SU-DHL-6 (cell line): ENCODE measurements around the gene SLF2.
"Not testable (repeated sequence)": the region's sequence is repeated elsewhere in the genome, so short reads cannot be mapped to it uniquely, and the experiment has no call there.

Source experiments
- H2AFZ ChIP-seq: fragments of 200-600 bp; sonication (generic); 2 replicates; pipeline ENCODE4 v1.6.1; 2014; ENCODE audit warnings: low read depth, mild to moderate bottlenecking, moderate library complexity, mixed read lengths, antibody characterized with exemption, low read length; ENCODE audit not compliant: severe bottlenecking
- H3F3A ChIP-seq: fragments of 200-600 bp; shearing (Covaris generic); 2 replicates; pipeline ENCODE4 v1.6.0; 2016; ENCODE audit warnings: antibody characterized with exemption, mild to moderate bottlenecking; ENCODE audit not compliant: insufficient read depth
- H3K27ac ChIP-seq: fragments of 200-600 bp; sonication (generic); 2 replicates; pipeline ENCODE4 v1.5.1; 2016; ENCODE audit warnings: low read depth, mild to moderate bottlenecking, low read length, moderate library complexity, mixed read lengths
- H3K27me3 ChIP-seq: fragments of 200-600 bp; sonication (generic), shearing (Covaris generic); 2 replicates; pipeline ENCODE4 v1.6.0; 2014; ENCODE audit warnings: mild to moderate bottlenecking, low read length
- H3K36me3 ChIP-seq: fragments of 200-600 bp; sonication (generic); 2 replicates; pipeline ENCODE4 v1.6.1; 2014; ENCODE audit warnings: mild to moderate bottlenecking, low read length, mixed read lengths
- H3K4me2 ChIP-seq: fragments of 300-600, 200-600 bp; shearing (Covaris generic), sonication (generic); 2 replicates; pipeline ENCODE4 v1.6.0; 2014; ENCODE audit warnings: low read length, low read depth, mild to moderate bottlenecking; ENCODE audit not compliant: poor library complexity, severe bottlenecking
- H3K4me3 ChIP-seq: fragments of 200-600 bp; sonication (generic); 2 replicates; pipeline ENCODE4 v1.5.1; 2014; ENCODE audit warnings: antibody characterized with exemption, low read length, mild to moderate bottlenecking, mixed read lengths; ENCODE audit not compliant: insufficient read depth, poor library complexity, severe bottlenecking
- H3K79me2 ChIP-seq: fragments of 200-600 bp; sonication (generic); 2 replicates; pipeline ENCODE4 v1.6.1; 2014; ENCODE audit warnings: mild to moderate bottlenecking, low read length, moderate library complexity; ENCODE audit not compliant: insufficient read depth
- H3K9ac ChIP-seq: fragments of 200-600 bp; sonication (generic); 2 replicates; pipeline ENCODE4 v1.7.0; 2014; ENCODE audit warnings: mild to moderate bottlenecking, low read length
- H3K9me2 ChIP-seq: fragments of 200-600 bp; sonication (generic); replicated peaks from 2 replicates; pipeline ENCODE4 v1.6.1; 2014; ENCODE audit warnings: low read length; ENCODE audit not compliant: insufficient read depth
- H3K9me3 ChIP-seq: fragments of 200-600 bp; sonication (generic); 2 replicates; pipeline ENCODE4 v1.6.1; 2014; ENCODE audit warnings: low read length, mixed read lengths; ENCODE audit not compliant: insufficient read depth
- H4K20me1 ChIP-seq: fragments of 200-600 bp; sonication (generic); 2 replicates; pipeline ENCODE4 v1.6.1; 2014; ENCODE audit warnings: low read depth, mild to moderate bottlenecking, antibody characterized with exemption, low read length, moderate library complexity, mixed read lengths
- CTCF ChIP-seq: fragments of 200-600 bp; sonication (generic); IDR thresholded peaks from one replicate; pipeline ENCODE4 v1.5.1; 2017; ENCODE audit warnings: antibody characterized with exemption, mild to moderate bottlenecking, low read length, moderate library complexity; ENCODE audit not compliant: insufficient read depth, poor library complexity, severe bottlenecking
- EZH2phosphoT487 ChIP-seq: fragments of 200-600 bp; sonication (generic), shearing (Covaris generic); conservative IDR thresholded peaks from 2 replicates; pipeline ENCODE4 v1.6.1; 2018; ENCODE audit warnings: mild to moderate bottlenecking, antibody characterized with exemption, low read length, moderate library complexity, mixed read lengths

The SLF2 gene

GRCh38 chr10:100972904-100973535, 60.3 kb downstream of the SLF2 start:
- Histone ChIP-seq H3K4me2 (no peak overlapping the region), H3K9me3 (no peaks in the 10 kb centered on the region), H3K9me2 (no peaks in the 10 kb centered on the region), H3K36me3 (no peaks in the 10 kb centered on the region), H4K20me1 (no peaks in the 10 kb centered on the region), H3K4me3 (no peak overlapping the region), H3K27ac (no peak overlapping the region), H3K79me2 (no peaks in the 10 kb centered on the region), H3K27me3 (no peaks in the 10 kb centered on the region), H2AFZ (no peak overlapping the region), H3K9ac (no peak overlapping the region), H3F3A (no peaks in the 10 kb centered on the region)
- TF ChIP-seq CTCF, result no peak
- TF ChIP-seq EZH2phosphoT487, result no peak

- not testable (repeated sequence) for H3K9ac ChIP-seq, H3K9me3 ChIP-seq, H3F3A ChIP-seq
Measured at GRCh38 chr10:100975397-100975796, 62.6 kb downstream of the SLF2 start.

GRCh38 chr10:100976906-100977305, 64.1 kb downstream of the SLF2 start:
- H3K4me3 ChIP-seq, result no peak overlapping the region
- H3K9me2 ChIP-seq, result no peaks in the 10 kb centered on the region
- no peak overlapping the region for H2AFZ ChIP-seq
- no peaks in the 10 kb centered on the region for H4K20me1 ChIP-seq
- no peaks in the 10 kb centered on the region for H3F3A ChIP-seq
- H3K27me3 ChIP-seq, result no peaks in the 10 kb centered on the region
- H3K27ac ChIP-seq, result no peak overlapping the region
- no peaks in the 10 kb centered on the region for H3K9me3 ChIP-seq
- H3K4me2 ChIP-seq, result no peak overlapping the region
- H3K79me2 ChIP-seq, result no peaks in the 10 kb centered on the region
- H3K9ac ChIP-seq, result no peak overlapping the region
- no peaks in the 10 kb centered on the region for H3K36me3 ChIP-seq
- TF ChIP-seq CTCF (no peak), EZH2phosphoT487 (no peak)

More at GRCh38 chr10:100975397-100975796, 62.6 kb downstream of the SLF2 start:
- H3K4me3 ChIP-seq, H2AFZ ChIP-seq, H3K79me2 ChIP-seq, H3K27me3 ChIP-seq, H3K27ac ChIP-seq, H3K4me2 ChIP-seq, H3K36me3 ChIP-seq, H3K9me2 ChIP-seq, H4K20me1 ChIP-seq: not testable (repeated sequence)

- Histone ChIP-seq H4K20me1 (no peaks in the 10 kb centered on the region), H3K9me3 (no peaks in the 10 kb centered on the region), H3K9ac (no peak overlapping the region), H2AFZ (no peak overlapping the region), H3K4me2 (no peak overlapping the region), H3K79me2 (no peaks in the 10 kb centered on the region), H3K4me3 (no peak overlapping the region), H3K27ac (no peak overlapping the region), H3K36me3 (no peaks in the 10 kb centered on the region), H3K27me3 (no peaks in the 10 kb centered on the region), H3K9me2 (no peaks in the 10 kb centered on the region), H3F3A (no peaks in the 10 kb centered on the region)
- TF ChIP-seq EZH2phosphoT487 (no peak), CTCF (no peak)
Measured at GRCh38 chr10:100977436-100977835, 64.7 kb downstream of the SLF2 start.
